Mammary epithelial cell (primary cell): ENCODE data around the gene IER2.

Experiments
- EZH2 ChIP-seq: IDR thresholded peaks from 2 replicates; pipeline ENCODE4 v1.6.1; 2012; ENCODE audit warnings: low read length, inconsistent platforms, borderline replicate concordance
- TF ChIP-seq, protein P1 (sequence below), 2 donors: IDR thresholded peaks in 1 of 2; conservative IDR thresholded peaks in 1 of 2; 2 replicates each; pipeline ENCODE4 v1.5.1; 2011 to 2012; ENCODE audit warnings: inconsistent platforms in 2 of 2, low read length in 2 of 2, mild to moderate bottlenecking in 2 of 2, control low read depth in 1 of 2, low read depth in 1 of 2; ENCODE audit not compliant: insufficient read depth in 1 of 2; ENCODE audit errors: extremely low read depth in 1 of 2

DNA sequence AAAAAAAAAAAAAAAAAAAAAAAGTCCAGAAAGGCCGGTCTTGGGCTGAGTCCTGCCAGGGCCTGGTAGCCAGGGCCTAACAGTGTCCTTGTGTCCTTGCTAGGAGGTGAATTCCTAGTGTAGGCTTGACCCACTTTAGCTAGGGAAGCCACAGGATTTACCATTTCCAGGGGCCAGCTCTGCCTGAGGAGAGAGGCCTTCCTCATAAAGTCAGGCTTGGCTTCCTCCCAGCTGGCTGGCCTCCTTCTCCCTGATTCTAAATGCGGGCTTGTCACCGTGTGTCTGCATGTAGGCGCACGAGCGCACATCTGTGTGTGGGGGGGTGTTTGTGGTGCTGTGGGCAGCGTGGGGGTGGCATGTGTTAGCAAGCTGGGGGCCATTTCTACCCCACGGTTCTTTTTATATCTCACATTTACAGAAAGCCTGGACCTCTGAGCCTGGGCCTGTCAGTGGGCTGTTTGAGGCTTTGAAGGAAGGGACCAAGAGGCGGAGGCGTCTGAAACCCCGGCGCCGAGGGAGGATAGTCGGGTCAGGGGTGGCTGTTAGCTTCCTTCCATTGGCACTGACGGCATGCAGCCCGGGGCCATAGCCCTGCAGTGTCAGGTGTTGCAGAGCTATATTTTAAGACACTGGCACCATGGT is 31.7 kb downstream of the IER2 start:
- TF ChIP-seq, protein P1, sequence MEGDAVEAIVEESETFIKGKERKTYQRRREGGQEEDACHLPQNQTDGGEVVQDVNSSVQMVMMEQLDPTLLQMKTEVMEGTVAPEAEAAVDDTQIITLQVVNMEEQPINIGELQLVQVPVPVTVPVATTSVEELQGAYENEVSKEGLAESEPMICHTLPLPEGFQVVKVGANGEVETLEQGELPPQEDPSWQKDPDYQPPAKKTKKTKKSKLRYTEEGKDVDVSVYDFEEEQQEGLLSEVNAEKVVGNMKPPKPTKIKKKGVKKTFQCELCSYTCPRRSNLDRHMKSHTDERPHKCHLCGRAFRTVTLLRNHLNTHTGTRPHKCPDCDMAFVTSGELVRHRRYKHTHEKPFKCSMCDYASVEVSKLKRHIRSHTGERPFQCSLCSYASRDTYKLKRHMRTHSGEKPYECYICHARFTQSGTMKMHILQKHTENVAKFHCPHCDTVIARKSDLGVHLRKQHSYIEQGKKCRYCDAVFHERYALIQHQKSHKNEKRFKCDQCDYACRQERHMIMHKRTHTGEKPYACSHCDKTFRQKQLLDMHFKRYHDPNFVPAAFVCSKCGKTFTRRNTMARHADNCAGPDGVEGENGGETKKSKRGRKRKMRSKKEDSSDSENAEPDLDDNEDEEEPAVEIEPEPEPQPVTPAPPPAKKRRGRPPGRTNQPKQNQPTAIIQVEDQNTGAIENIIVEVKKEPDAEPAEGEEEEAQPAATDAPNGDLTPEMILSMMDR (conservative IDR thresholded peaks at IDR 0.05 in 1 of 2, IDR thresholded peaks at IDR 0.05 in 1 of 2; ENCODE audit: extremely low read depth in 1 of 2, insufficient read depth in 1 of 2, low read depth in 1 of 2, low read length in 2 of 2), result no peak
- no peak for TF ChIP-seq EZH2
